Activated effector memory CD4-positive, alpha-beta T cell treated with Interleukin-2 at 50 U/mL for 16 hours (primary cell): ENCODE measurements around the gene COPS7B.

Source experiments
- DNase-seq: peaks from one replicate; pipeline ENCODE4 v3.0.0-alpha.2; 2020

Gene COPS7B

DNA sequence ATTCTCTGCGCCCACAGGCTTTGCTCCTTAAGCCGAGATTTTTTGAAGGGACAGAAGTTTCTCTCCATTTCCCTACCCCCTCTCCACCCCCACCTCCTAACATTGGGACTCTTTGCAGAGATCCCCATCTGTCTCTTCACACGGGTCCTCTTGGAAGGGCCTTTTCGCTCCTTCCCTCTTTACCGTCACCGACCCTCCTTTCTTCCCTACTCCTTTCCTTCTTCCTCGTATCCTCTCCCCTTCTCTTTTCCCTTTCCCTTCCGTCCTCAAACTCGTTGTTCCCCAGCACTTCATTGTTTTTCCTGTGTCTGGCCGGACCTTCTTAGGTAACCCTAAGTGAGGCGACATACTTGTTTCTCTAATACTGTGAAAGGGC is 660 bp downstream of the COPS7B start:
- DNase-seq = no peak

DNA sequence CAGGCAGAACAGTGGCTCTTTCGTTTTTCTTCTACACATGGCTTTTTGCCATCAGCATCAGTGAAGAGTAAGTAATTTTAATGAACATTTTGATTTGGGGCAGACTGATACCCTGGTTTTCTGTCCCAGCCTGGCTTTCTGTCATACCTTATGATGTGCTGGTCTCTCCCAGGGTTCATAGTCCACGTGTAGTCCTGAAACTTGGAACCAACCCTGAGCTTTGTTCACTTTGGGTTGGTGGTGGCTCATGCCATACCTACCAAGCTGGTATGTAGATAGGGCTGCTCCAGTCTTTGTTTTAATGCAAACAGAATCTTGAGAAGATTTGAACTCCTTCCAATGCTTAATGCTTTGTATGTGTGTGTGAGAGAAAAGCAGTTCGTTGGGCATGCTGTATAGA is 4.9 kb downstream of the COPS7B start:
- DNase-seq = no peak

DNA sequence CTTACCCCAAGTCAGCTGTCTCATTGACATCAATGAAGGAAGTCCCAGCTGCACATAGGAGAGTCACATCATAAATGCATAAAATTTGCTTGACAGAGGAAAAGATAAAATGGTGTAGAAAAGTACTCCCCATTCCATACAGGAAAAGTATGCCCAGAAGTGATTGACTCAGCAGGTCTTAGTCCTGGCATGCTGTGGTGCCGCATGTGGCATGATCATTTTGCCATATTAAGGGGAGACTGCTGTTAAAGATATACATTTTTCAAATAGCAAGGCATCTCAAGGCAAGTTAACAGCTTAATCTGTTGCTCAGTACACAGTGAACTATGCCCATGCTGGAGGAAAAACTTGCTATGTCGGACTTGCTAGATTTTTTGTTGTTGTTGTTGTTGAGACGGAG is 8.1 kb downstream of the COPS7B start:
- DNase-seq = no peak

DNA sequence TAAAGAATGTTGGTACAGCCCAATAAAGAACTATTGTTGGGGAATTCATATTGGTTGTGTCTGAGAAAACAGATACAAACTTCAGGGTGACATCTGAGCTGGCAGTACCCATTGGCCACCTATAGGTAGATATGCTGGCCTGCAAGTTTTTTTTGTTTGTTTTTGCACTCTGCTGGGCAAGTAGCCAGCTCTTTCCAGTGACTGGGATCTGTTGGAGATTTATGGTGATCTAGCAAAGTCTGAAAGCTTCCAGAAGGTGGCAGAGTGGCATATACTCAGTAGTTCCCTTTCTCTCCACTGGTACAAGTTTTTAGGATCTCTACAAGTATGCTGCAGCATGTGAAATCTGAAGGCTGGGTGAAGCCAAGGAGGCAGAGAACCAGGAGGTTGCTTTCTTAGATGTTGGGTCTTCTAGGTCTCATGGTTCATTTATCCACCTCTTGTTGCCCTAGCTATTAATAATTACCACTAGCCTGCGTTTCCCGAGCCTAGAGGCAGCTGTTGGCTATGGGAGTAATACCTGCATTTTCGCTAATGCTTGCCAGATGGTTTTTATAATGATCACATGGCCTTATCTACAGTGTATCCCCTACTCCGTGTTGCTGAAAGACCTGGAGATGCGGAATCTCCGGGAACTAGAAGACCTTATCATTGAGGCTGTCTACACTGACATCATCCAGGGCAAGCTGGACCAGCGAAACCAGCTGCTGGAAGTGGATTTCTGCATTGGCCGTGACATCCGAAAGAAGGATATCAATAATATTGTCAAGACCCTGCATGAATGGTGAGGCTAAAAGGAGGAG is 9.5 kb downstream of the COPS7B start:
- no peak for DNase-seq

DNA sequence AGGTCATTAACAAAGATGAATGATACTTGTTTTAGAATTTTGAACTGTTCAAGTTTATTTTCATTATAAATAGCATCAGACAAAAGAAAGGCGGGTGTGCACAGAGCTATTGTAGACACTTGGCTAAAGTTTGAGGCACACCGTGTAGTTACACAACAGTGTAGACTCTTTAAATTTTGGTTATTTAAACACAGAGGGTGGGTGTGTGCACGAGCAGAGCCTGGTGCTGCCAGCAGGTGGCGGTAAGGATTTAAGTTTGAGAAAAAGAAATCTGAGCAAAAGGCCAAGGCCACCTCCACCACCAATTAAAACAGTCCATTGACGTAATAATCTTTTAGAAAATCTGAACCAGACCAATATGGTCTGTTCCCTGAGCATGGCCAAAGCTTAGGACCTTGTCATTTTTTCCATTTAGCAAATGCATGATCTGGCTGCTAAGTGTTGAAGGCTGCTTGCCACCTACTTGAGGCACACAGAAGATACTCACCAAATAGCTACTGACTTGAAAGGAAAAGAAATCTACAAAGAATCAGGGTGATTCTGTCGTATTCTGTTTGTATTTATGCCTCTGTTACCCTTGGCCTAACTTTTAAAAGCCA is 14.3 kb downstream of the COPS7B start:
- no peak for DNase-seq

DNA sequence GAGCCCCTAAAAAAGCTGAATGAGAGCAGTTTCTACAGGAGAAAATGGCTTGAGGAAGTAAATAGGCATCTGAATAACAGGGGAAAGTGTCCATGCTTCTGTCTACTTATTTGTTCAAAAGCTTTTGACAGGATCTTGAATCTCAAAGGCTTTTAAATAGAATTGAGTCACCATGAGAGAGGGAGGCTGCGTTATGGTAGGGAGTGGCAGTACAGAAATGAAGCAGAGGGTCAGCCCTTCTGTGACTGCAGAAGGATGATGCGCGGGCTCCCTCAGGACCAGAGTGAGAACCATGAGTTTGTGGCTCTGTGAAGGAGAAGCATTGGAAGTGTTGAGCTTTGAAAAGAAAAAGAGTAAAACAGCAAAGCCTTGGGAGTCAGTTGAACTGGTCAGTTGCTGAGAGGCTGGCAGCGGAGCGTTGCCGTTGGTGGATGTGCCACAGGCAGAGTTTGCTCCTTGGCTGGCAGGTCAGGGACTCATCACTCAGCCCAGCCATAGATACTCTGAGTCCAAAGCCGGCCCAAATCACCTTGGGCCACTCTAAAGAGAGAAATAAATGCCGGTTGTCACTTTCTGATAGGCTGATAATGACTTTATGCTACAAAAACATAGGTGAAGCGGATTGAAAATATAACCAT is 17.4 kb downstream of the COPS7B start:
- DNase-seq = no peak

DNA sequence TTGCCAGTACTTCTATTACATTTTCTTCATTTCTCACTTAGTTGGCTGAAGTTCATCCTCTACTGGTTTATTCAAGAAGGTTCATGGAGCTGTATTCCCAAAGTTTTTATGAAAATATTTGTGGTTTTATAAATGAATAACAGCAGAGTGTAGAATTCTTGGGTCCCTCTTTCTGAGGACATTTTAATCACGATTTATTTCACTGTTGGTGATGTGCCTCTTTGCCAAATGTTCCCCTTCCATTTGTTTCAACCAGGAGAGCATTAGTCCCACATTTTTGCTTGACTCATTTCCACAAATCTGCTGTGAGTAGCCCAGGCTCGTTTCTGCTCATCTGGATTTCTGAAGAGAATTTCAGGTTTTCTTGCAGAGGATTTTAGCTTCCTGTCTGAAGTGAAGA is 20.8 kb downstream of the COPS7B start:
- DNase-seq = no peak

DNA sequence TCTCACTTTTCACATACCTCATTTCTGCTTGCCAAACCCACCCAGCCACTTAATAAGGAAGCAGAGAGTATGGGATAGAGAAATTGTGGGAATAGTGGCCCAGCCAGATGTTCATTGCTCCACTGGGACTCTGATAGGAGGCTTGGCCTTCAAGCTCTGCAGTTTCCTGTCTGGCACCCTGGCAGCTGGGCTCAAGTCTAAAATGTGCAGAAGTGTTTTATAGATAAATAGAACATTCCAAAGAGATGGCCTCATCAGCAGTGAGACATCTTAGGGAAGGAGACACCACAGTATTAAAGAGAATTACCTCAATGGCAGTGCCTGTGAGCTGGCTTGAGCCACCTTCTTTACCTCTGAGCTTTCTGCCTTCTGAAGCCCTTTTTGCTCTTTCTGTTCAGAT is 24.7 kb downstream of the COPS7B start:
- no peak for DNase-seq

DNA sequence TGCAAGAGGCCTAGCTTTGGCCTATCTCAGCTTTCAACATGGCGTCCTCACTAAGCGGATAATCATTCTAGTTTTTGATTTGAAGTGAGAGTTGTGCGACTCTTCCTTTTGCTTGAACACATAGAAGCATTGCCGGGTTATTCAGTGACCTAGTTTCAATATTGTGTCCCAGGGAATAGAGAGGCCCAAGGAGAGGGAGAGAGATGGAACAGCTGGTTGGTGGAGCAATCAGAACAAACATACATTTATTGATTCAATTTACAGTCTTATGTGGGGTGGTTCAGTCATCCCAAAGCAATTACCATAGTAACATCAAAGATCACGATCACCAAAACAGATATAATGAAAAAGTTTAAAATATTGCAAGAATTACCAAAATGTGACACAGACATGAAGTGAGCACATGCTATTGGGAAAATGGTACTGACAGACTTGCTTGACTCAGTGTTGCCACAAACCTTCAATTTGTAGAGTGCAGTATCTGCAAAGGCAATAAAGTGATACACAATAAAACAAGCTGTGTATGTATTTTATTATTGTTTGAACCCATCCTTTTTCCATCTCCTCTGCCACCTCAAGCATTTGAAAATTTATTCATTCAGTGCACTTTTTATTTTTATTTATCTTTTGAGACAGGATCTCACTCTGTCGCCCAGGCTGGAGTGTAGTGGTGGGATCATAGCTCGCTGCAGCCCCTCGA is 30.2 kb downstream of the COPS7B start:
- DNase-seq = no peak

DNA sequence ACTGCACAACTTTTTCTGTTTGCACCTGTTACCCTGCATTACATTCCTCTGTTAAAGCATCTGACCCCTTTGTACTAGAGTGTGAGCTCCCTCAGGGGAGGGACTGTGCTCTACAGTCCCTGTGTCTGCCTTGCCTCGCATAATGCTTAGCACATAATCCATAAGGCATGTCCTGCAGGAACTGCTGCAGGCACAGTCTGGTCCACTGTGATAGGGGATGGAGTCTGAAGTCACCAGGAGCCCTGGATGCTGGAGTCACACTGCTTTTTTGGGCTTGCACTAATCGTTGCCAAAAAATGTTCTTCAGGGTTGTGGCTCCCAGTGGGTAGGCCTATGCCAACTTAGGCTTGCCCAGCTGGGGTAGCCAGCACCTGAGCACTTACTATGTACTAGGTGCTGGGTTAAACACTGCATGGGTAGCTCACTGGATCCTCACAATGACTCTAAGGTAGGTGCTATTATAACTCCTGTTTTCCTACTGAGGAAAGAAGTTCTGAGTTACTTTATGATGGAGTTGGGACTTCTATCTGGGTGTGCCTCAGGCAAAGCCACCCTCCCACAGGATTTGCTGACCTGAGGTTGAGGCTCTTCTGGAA is 33.3 kb downstream of the COPS7B start:
- DNase-seq = no peak

DNA sequence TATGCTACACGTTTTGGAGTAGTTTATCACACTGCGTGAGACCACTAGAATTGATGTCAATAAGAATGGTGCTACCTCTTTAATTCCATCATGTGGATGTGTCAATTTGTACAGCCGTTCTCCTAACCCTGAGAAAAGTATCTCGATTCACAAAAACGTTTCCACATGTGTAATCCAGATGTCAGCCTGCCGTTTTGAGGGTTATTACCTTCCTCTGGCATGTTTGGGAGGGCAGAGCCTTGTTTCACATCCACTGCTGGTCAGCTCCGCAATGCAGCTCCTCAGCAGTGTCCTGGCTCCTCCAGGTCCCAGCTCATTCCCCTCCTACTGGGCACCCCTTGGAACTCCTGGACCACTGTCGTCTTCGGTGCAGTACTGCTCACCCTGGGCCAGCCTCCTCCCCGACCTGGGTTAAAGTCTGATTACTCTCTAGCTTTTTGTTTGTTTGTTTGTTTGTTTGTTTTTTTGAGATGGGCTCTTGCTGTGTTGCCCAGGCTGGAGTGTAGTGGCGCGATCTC is 34.6 kb downstream of the COPS7B start:
- DNase-seq = no peak

DNA sequence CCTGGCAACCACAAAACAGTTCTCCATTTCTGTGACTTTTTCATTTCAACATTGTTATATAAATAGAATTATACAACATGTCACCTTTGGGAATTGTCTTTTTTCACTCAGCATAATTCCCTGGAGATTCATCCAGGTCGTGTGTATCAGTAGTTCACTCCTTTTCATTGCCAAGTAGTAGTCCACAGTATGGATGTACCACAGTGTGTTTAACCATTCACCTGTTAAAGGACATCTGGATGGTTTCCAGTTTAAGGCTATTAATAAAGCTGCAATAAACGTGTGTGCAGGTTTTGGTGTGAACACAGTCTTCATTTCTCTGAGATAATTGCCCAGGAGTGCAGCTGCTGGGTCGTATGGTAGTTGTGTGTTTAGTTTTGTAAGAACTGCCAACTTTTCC is 35.7 kb downstream of the COPS7B start:
- DNase-seq = no peak

DNA sequence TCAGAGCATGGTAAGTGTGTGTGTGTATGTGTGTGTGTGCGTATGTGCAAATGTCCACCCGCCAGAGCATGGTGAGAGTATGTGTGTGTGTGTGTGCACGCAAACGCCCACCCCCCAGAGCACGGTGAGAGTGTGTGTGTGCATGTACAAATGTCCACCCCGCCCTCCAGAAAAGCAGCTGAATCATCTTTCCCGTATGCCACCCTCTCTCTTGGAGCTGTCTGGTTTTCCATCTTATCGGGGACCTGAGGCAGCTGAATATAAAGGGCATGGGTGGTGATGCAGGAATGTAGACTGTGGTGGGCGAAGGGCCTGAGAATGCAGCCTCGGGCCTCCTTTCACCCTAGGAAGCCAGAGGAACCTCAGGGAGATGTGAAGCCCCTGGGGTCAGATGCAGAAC is 66.9 kb downstream of the COPS7B start:
- DNase-seq = no peak

DNA sequence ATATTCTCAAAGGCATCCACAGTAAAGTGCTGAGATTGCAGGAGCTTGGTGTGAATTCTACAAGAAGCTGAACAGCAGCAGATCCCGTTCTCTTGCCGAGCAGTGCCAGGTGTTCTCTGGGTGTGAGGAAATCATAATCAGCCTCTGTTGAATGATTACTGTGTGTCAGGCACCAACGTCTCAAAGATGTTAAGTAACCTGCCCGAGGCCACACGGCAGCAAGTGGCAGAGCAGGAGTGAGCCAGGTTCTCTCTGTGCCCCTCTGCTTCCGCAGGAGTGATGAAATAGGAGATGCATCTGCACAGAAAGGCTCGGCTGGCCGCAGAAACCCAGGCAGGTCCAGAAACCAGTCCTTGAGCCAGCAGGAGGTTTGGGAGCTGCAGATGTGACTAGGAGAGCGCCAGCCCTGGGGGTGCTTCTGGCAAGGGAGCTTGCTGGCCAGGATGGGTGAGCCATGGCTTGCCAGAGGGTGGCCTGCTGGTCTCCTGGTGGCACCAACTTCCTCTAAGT is 68.4 kb downstream of the COPS7B start:
- DNase-seq = no peak

DNA sequence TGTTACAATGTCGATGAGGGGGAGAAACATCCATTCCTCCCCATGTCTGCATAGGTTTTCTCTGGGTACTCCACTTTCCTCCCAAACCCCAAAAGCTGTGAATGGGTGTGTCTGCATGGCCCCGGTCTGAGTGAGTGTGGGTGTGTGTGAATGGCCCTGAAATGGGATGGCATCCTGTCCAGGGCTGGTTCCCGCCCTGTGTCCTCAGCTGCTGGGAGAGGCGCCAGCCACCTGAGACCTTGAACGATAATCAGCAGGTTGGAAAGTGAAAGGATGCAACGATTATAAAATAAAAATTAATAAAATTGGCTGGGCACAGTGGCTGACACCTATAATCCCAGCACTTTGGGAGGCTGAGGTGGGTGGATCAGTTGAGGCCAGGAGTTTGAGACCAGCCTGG is 70.7 kb downstream of the COPS7B start:
- no peak for DNase-seq
